SK-N-SH (cell line): Measurements from ENCODE around the gene GLYATL1B.

Experiments
- CHD2 ChIP-seq: fragments of 150-350 bp; IDR thresholded peaks from 2 replicates; pipeline ENCODE4 v1.6.1; 2018; ENCODE audit warnings: low read length; ENCODE audit not compliant: partially characterized antibody
- CTCF ChIP-seq: fragments of 200-600 bp; sonication (generic); IDR thresholded peaks from 2 replicates; pipeline ENCODE4 v1.6.1; 2017; ENCODE audit warnings: antibody characterized with exemption, mild to moderate bottlenecking, moderate library complexity
- FOSL2 ChIP-seq: IDR thresholded peaks from 2 replicates; pipeline ENCODE4 v1.4.0; 2012; ENCODE audit warnings: low read depth, mild to moderate bottlenecking, moderate library complexity, borderline replicate concordance
- NRF1 ChIP-seq: IDR thresholded peaks from 2 replicates; pipeline ENCODE4 v1.6.1; 2012; ENCODE audit warnings: low read depth, mild to moderate bottlenecking, low read length
- RAD21 ChIP-seq: IDR thresholded peaks from 2 replicates; pipeline ENCODE4 v1.6.1; 2012; ENCODE audit warnings: mild to moderate bottlenecking, low read length
- SIN3A ChIP-seq: IDR thresholded peaks from 2 replicates; pipeline ENCODE4 v1.6.1; 2012; ENCODE audit warnings: low read depth, mild to moderate bottlenecking, low read length, moderate library complexity, borderline replicate concordance

- TF ChIP-seq FOSL2 (no peak), RAD21 (no peak), CHD2 (peak; percentile 87), CTCF (peak; percentile 47), NRF1 (no peak; the same call in 1 of the 2 replicates), SIN3A (no peak)
Observed at GRCh38 chr11:59142530-59143507, 56.7 kb downstream of the GLYATL1B start, which contains the start of gene FAM111A.
